Loucy (cell line): ENCODE data around the gene KRT32.

Experiments used
- H2AFZ ChIP-seq: fragments of 200-600 bp; sonication (generic); 2 replicates; pipeline ENCODE4 v1.6.0; 2016; ENCODE audit warnings: antibody characterized with exemption, mild to moderate bottlenecking, low read length, moderate library complexity
- H3F3A ChIP-seq: fragments of 200-600 bp; 2 replicates; pipeline ENCODE4 v1.6.0; 2016; ENCODE audit warnings: antibody characterized with exemption, low read depth, mild to moderate bottlenecking
- H3K27me3 ChIP-seq: fragments of 200-600 bp; sonication (generic); 2 replicates; pipeline ENCODE4 v1.6.1; 2014; ENCODE audit warnings: low read length, mild to moderate bottlenecking; ENCODE audit not compliant: insufficient read depth, poor library complexity, severe bottlenecking
- H3K36me3 ChIP-seq: fragments of 200-600 bp; sonication (generic); 2 replicates; pipeline ENCODE4 v1.6.1; 2016; ENCODE audit warnings: low read length; ENCODE audit not compliant: insufficient read depth
- H3K4me1 ChIP-seq: fragments of 200-600 bp; sonication (generic); 2 replicates; pipeline ENCODE4 v1.5.1; 2014; ENCODE audit warnings: low read length, mild to moderate bottlenecking; ENCODE audit not compliant: insufficient read depth, poor library complexity, severe bottlenecking
- H3K4me2 ChIP-seq: fragments of 200-600 bp; sonication (generic); 2 replicates; pipeline ENCODE4 v1.6.0; 2014; ENCODE audit warnings: antibody characterized with exemption, low read length, low read depth, mild to moderate bottlenecking; ENCODE audit not compliant: poor library complexity, severe bottlenecking
- H3K4me3 ChIP-seq: fragments of 200-600 bp; sonication (generic); 2 replicates; pipeline ENCODE4 v1.5.1; 2014; ENCODE audit warnings: low read length, mild to moderate bottlenecking, mixed read lengths; ENCODE audit not compliant: poor library complexity, severe bottlenecking
- H3K79me2 ChIP-seq: fragments of 200-600 bp; sonication (generic); 2 replicates; pipeline ENCODE4 v1.6.1; 2014; ENCODE audit warnings: low read length; ENCODE audit not compliant: insufficient read depth
- H3K9ac ChIP-seq: fragments of 200-600 bp; sonication (generic); 2 replicates; pipeline ENCODE4 v1.6.0; 2014; ENCODE audit warnings: mild to moderate bottlenecking, low read depth, low read length, moderate library complexity; ENCODE audit not compliant: poor library complexity, severe bottlenecking
- H3K9me2 ChIP-seq: fragments of 200-600 bp; sonication (generic); replicated peaks from 2 replicates; pipeline ENCODE4 v1.6.1; 2016; ENCODE audit warnings: low read depth, low read length, mixed read lengths
- H3K9me3 ChIP-seq: fragments of 200-600 bp; sonication (generic); 2 replicates; pipeline ENCODE4 v1.6.1; 2014; ENCODE audit warnings: mild to moderate bottlenecking, antibody characterized with exemption, low read length, low read depth; ENCODE audit not compliant: insufficient read depth
- H4K20me1 ChIP-seq: fragments of 200-600 bp; sonication (generic); 2 replicates; pipeline ENCODE4 v1.6.0; 2014; ENCODE audit warnings: antibody characterized with exemption, low read length, mild to moderate bottlenecking; ENCODE audit not compliant: insufficient read depth, poor library complexity, severe bottlenecking
- EZH2phosphoT487 ChIP-seq: fragments of 200-600 bp; IDR thresholded peaks from 2 replicates; pipeline ENCODE4 v1.6.1; 2018; ENCODE audit warnings: antibody characterized with exemption, mild to moderate bottlenecking, moderate library complexity, borderline replicate concordance
- TF ChIP-seq, protein P1 (sequence below): fragments of 200-600 bp; sonication (generic); conservative IDR thresholded peaks from 2 replicates; pipeline ENCODE4 v1.5.1; 2014; ENCODE audit warnings: mild to moderate bottlenecking, antibody characterized with exemption, low read length

Gene KRT32

DNA sequence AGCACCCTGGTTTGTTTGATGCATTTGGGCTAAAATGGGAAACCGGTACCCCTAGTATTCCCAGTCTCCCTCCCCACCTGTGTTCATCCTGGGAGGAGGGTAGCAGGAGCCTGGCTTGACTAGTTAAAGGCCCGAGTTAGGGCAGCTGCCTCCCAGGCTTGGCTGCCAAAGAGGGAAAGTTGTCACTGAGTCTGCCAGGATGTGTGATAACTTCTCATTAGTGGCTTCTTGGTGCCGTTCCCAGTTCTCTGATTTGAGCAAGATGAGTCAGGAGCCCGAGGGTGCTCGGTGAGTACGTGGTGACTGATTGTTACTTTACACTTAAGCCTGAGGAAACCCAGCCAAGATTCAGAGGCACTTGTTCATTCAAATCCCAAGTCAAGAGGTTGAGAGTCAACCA, 2.5 kb downstream of the KRT32 start:
- Histone ChIP-seq H3K9me3 (no peaks in the 10 kb centered on the region), H3K36me3 (no peaks in the 10 kb centered on the region), H3K79me2 (no peaks in the 10 kb centered on the region), H3K4me3 (no peak overlapping the region), H4K20me1 (no peaks in the 10 kb centered on the region), H3K9me2 (no peaks in the 10 kb centered on the region), H2AFZ (no peak overlapping the region), H3K4me1 (no peaks in the 10 kb centered on the region), H3K9ac (no peak overlapping the region), H3F3A (no peaks in the 10 kb centered on the region), H3K4me2 (no peak overlapping the region), H3K27me3 (no peaks in the 10 kb centered on the region)
- TF ChIP-seq EZH2phosphoT487 = no peak
- TF ChIP-seq, protein P1, sequence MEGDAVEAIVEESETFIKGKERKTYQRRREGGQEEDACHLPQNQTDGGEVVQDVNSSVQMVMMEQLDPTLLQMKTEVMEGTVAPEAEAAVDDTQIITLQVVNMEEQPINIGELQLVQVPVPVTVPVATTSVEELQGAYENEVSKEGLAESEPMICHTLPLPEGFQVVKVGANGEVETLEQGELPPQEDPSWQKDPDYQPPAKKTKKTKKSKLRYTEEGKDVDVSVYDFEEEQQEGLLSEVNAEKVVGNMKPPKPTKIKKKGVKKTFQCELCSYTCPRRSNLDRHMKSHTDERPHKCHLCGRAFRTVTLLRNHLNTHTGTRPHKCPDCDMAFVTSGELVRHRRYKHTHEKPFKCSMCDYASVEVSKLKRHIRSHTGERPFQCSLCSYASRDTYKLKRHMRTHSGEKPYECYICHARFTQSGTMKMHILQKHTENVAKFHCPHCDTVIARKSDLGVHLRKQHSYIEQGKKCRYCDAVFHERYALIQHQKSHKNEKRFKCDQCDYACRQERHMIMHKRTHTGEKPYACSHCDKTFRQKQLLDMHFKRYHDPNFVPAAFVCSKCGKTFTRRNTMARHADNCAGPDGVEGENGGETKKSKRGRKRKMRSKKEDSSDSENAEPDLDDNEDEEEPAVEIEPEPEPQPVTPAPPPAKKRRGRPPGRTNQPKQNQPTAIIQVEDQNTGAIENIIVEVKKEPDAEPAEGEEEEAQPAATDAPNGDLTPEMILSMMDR = no peak

DNA sequence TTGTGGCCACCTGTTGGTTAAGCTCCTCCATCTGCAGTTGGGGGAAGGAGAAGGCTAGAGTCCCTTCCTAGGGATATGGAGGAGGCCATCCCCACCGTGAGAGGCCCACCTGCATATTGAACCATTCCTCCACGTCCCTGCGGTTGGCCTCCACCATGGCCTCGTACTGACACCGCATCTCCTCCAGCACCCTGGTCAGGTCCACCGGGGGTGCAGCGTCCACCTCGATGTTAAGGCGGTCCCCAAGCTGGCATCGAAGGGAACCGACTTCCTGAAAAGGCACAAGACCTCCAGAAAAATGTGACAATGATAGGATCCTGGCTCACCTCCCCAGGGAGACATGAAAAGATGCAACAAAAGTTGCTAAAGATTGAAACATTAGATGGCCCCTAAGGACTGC, 3.0 kb downstream of the KRT32 start:
- no peak overlapping the region for H2AFZ ChIP-seq
- no peak overlapping the region for H3K4me2 ChIP-seq
- no peaks in the 10 kb centered on the region for H3K4me1 ChIP-seq
- H3K9ac ChIP-seq = no peak overlapping the region
- no peak for TF ChIP-seq EZH2phosphoT487
- TF ChIP-seq, protein P1 = no peak
- H3K9me2 ChIP-seq = no peaks in the 10 kb centered on the region
- H3F3A ChIP-seq = no peaks in the 10 kb centered on the region
- H3K4me3 ChIP-seq = no peak overlapping the region
- no peaks in the 10 kb centered on the region for H3K27me3 ChIP-seq
- no peaks in the 10 kb centered on the region for H3K36me3 ChIP-seq
- H3K79me2 ChIP-seq = no peaks in the 10 kb centered on the region
- H3K9me3 ChIP-seq = no peaks in the 10 kb centered on the region
- no peaks in the 10 kb centered on the region for H4K20me1 ChIP-seq

DNA sequence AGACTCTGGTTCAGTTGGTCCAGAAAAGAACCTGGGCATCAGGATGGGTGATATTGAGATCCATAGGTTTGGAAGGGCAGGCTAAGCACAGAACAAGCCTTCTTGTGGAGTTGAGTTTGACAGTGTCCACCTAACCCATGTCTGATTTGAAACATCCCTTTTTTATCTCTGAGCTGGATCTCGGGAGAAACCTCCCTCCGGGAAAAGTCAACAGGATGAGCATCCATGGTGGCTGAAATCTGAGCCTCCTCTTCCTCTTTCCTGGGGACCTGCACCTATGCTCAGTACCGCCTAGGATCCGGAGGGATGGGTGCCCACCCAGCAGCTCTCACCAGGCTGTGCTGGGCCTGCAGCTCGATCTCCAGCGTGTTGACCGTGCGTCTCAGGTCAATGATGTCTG, 3.4 kb downstream of the KRT32 start:
- Histone ChIP-seq H3K9me3 (no peaks in the 10 kb centered on the region), H3K79me2 (no peaks in the 10 kb centered on the region), H3K9ac (no peak overlapping the region), H3F3A (no peaks in the 10 kb centered on the region), H3K36me3 (no peaks in the 10 kb centered on the region), H3K27me3 (no peaks in the 10 kb centered on the region), H4K20me1 (no peaks in the 10 kb centered on the region), H3K4me3 (no peak overlapping the region), H3K4me1 (no peaks in the 10 kb centered on the region), H3K9me2 (no peaks in the 10 kb centered on the region), H3K4me2 (no peak overlapping the region), H2AFZ (no peak overlapping the region)
- TF ChIP-seq EZH2phosphoT487 = no peak
- TF ChIP-seq, protein P1 = no peak
